K562 (cell line): ENCODE measurements around the gene ZNF616. TPM values are rescaled to one million over a fixed set of nuclear protein-coding genes. Genes with fewer than 3 reads are reported as not detected.
A peak's percentile ranks its signal among the peaks of the same experiment; 100 is the strongest.

Experiments used
- ATF1 ChIP-seq, 2 experiments: fragments of 450-650 bp in 1 of 2; IDR thresholded peaks; 2 replicates each; pipeline ENCODE4 v1.6.1; 2016; ENCODE audit warnings: missing compliant biosample characterization in 1 of 2, missing genetic modification characterization in 1 of 2
- HES1 ChIP-seq: fragments of 450-650 bp; IDR thresholded peaks from 2 replicates; pipeline ENCODE4 v1.6.1; 2016; ENCODE audit warnings: low read depth, mild to moderate bottlenecking, moderate library complexity
- SMARCA5 ChIP-seq: fragments of 450-650 bp; IDR thresholded peaks from 2 replicates; pipeline ENCODE4 v1.6.1; 2016
- ZNF639 ChIP-seq, 2 experiments: fragments of 200-800 bp in 1 of 2; sonication (Bioruptor generic) in 1 of 2; sonication (generic) in 1 of 2; formaldehyde crosslinking in 1 of 2; IDR thresholded peaks in 1 of 2; conservative IDR thresholded peaks in 1 of 2; 2 replicates each; pipeline versions ENCODE4 v1.5.0 to v1.6.1; 2016 to 2020; ENCODE audit warnings: missing compliant biosample characterization in 1 of 2, missing genetic modification characterization in 1 of 2, missing genetic modification reagents in 1 of 2
- polyA plus RNA-seq, 8 experiments: library from polyadenylated mRNA; depleted of rRNA in 4 of 8; stranded (reverse) in 5 of 8; unstranded in 3 of 8; fragments of >200 nt; fragmentation: Nextera tagmentation in 2 of 8; fragmentation: Illumina TruSeq in 1 of 8; extraction: Ambion mirVana in 2 of 8; extraction: Trizol in 1 of 8; gene quantifications; 2 replicates each; pipeline versions ENCODE4 v1.2.1 to v1.2.3, GENCODE V29; 2011 to 2014; ENCODE audit warnings: inconsistent platforms in 1 of 8, missing spikeins in 1 of 8
- total RNA-seq, 7 experiments: library from RNA; depleted of rRNA in 6 of 7; stranded (reverse); fragments of >200 nt in 6 of 7; fragmentation: Illumina TruSeq in 2 of 7; extraction: Trizol in 2 of 7; gene quantifications; 2 replicates each; pipeline versions ENCODE4 v1.2.1 to v1.2.3, GENCODE V29; 2011 to 2021; ENCODE audit warnings: low replicate concordance in 1 of 7
- TF ChIP-seq, protein P1 (sequence below): IDR thresholded peaks from 2 replicates; pipeline ENCODE4 v1.6.1; 2016; ENCODE audit warnings: missing genetic modification characterization, missing compliant biosample characterization
- TF ChIP-seq, protein P2 (sequence below), 2 experiments: IDR thresholded peaks in 1 of 2; conservative IDR thresholded peaks in 1 of 2; 2 replicates each; pipeline ENCODE4 v1.6.1; 2016; ENCODE audit warnings: low read depth in 2 of 2, mild to moderate bottlenecking in 1 of 2, missing compliant biosample characterization in 1 of 2, missing genetic modification characterization in 1 of 2, moderate library complexity in 1 of 2

The ZNF616 gene
- total and polyA plus RNA-seq, 9 of the 15 experiments (the other 6 are each of a cell fraction or from before 2014, with no cell fraction given): 3.4 to 13.0 (median 6.7) TPM

DNA sequence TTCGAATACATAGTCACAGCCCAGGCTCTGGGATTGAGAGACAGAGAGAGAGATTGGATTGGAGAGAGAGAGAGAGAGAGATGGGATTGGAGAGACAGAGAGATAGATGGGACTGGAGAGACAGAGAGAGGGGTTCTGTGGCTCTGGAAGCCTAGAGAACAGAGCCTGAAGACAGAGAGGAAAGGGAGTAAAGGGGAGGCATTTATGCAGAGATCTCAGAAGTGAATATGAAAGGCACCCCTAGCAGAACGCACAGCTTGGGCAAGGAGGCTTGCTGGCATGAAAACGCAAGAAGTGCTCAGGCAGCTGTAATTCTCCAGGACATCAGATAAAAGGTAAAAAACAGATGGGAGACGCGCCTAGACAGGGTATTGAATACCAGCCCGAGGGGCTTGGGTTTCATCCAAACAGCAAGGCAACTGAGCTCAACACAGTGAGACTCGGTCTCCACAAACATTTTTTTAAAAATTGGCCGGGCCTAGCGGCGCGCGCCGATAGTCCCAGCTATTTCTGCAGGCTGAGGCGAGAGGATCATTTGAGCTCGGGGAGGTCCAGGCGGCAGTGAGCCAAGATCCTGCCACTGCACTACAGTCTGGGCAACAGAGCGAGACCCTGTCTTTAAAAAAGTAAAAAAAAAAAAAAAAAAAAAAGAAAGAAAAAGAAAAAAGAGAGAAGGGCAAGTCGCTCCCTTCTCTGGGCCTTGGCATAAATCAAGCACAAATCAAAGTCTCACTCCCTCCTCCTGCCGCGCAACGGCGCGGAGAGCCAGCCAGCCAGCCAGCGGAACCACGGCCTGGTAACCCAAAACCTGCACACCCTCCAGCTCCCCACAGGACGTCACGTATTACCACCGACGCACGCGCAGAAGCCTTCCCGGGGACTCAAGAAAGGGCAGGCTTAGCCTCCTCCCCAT, 49.3 kb upstream of the ZNF616 start (continued):
- TF ChIP-seq, protein P1, sequence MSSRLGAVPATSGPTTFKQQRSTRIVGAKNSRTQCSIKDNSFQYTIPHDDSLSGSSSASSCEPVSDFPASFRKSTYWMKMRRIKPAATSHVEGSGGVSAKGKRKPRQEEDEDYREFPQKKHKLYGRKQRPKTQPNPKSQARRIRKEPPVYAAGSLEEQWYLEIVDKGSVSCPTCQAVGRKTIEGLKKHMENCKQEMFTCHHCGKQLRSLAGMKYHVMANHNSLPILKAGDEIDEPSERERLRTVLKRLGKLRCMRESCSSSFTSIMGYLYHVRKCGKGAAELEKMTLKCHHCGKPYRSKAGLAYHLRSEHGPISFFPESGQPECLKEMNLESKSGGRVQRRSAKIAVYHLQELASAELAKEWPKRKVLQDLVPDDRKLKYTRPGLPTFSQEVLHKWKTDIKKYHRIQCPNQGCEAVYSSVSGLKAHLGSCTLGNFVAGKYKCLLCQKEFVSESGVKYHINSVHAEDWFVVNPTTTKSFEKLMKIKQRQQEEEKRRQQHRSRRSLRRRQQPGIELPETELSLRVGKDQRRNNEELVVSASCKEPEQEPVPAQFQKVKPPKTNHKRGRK (tag): 0 out of 2 replicates have a peak, but pooled peaks have one; percentile 13
- TF ChIP-seq SMARCA5 (0 out of 2 replicates have a peak, but pooled peaks have one; percentile 45), ATF1 (CRISPR knock-in tag; IDR thresholded peaks at IDR 0.05) (no peak), ATF1 (tag; IDR thresholded peaks at IDR 0.05) (peak; percentile 79; the same call in 1 of the 2 replicates), ZNF639 (CRISPR knock-in tag; conservative IDR thresholded peaks at IDR 0.05 in 1 of 2, IDR thresholded peaks at IDR 0.05 in 1 of 2) (peak in 1 of 2 experiments; percentile 15; a peak in 1 of 4 replicates), HES1 (peak; percentile 19; the same call in 1 of the 2 replicates)
- TF ChIP-seq, protein P2, sequence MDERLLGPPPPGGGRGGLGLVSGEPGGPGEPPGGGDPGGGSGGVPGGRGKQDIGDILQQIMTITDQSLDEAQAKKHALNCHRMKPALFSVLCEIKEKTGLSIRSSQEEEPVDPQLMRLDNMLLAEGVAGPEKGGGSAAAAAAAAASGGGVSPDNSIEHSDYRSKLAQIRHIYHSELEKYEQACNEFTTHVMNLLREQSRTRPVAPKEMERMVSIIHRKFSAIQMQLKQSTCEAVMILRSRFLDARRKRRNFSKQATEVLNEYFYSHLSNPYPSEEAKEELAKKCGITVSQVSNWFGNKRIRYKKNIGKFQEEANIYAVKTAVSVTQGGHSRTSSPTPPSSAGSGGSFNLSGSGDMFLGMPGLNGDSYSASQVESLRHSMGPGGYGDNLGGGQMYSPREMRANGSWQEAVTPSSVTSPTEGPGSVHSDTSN (CRISPR knock-in tag; IDR thresholded peaks at IDR 0.05; ENCODE audit: low read depth): no peak
- TF ChIP-seq, protein P2 (tag; conservative IDR thresholded peaks at IDR 0.05; ENCODE audit: low read depth): peak; percentile 93; the same call in 1 of the 2 replicates
